GM19043 (cell line): ENCODE results near the gene KAZN.

Experiments used
- ATAC-seq: cut with Tn5 transposase; IDR thresholded peaks from one replicate; pipeline ENCODE4 v1.9.1; 2021; ENCODE audit warnings: low read depth; ENCODE audit not compliant: unreplicated experiment

KAZN gene

GRCh38 chr1:14989931-14990728 lies 391.6 kb downstream of the KAZN start:
- ATAC-seq = no peak

GRCh38 chr1:14993414-14993813 lies 394.9 kb downstream of the KAZN start:
- ATAC-seq = no peak

- ATAC-seq = no peak
These were observed 395.7 kb downstream of the KAZN start for GRCh38 chr1:14994148-14994547.

- no peak for ATAC-seq
These were observed 396.5 kb downstream of the KAZN start for GRCh38 chr1:14994841-14995437.

GRCh38 chr1:14996133-14997050 lies 397.9 kb downstream of the KAZN start:
- ATAC-seq = no peak

GRCh38 chr1:14997646-14998276 lies 399.3 kb downstream of the KAZN start:
- ATAC-seq = no peak

- no peak for ATAC-seq
These were observed 401.0 kb downstream of the KAZN start for GRCh38 chr1:14999441-14999840.

- ATAC-seq = no peak
These were observed 401.5 kb downstream of the KAZN start for GRCh38 chr1:15000030-15000429.

- no peak for ATAC-seq
These were observed 402.2 kb downstream of the KAZN start for GRCh38 chr1:15000671-15001070.

GRCh38 chr1:15001317-15001915 lies 402.9 kb downstream of the KAZN start:
- no peak for ATAC-seq

GRCh38 chr1:15002325-15002724 lies 403.8 kb downstream of the KAZN start:
- no peak for ATAC-seq

- no peak for ATAC-seq
These were observed 405.9 kb downstream of the KAZN start for GRCh38 chr1:15004396-15004795.

GRCh38 chr1:15005116-15005515 lies 406.6 kb downstream of the KAZN start:
- no peak for ATAC-seq

- ATAC-seq = no peak
These were observed 408.9 kb downstream of the KAZN start for GRCh38 chr1:15007368-15007767.

- ATAC-seq = no peak
These were observed 409.4 kb downstream of the KAZN start for GRCh38 chr1:15007842-15008241.

- no peak for ATAC-seq
These were observed 410.6 kb downstream of the KAZN start for GRCh38 chr1:15008783-15009729.

- no peak for ATAC-seq
These were observed 412.7 kb downstream of the KAZN start for GRCh38 chr1:15011160-15011559.

- no peak for ATAC-seq
These were observed 413.2 kb downstream of the KAZN start for GRCh38 chr1:15011661-15012060.

GRCh38 chr1:15012822-15013221 lies 414.3 kb downstream of the KAZN start:
- ATAC-seq = no peak
